T follicular helper cell (primary cell): Measurements from ENCODE around the gene ELFN1.

Experiments
- DNase-seq: peaks from one replicate; pipeline ENCODE4 v3.0.0-alpha.2; 2020; ENCODE audit warnings: low read depth

ELFN1 gene

GRCh38 chr7:1663857-1664651, 6.0 kb upstream of the ELFN1 start:
- no peak for DNase-seq

- DNase-seq = peak; percentile 25
Observed at GRCh38 chr7:1664711-1665548, 5.1 kb upstream of the ELFN1 start.

GRCh38 chr7:1665549-1666316, 4.3 kb upstream of the ELFN1 start:
- no peak for DNase-seq

GRCh38 chr7:1666317-1666822, 3.7 kb upstream of the ELFN1 start:
- DNase-seq = no peak

- DNase-seq = no peak
Observed at GRCh38 chr7:1666823-1667565, 3.1 kb upstream of the ELFN1 start.

- no peak for DNase-seq
Observed at GRCh38 chr7:1667566-1668395, 2.3 kb upstream of the ELFN1 start.

- DNase-seq = no peak
Observed at GRCh38 chr7:1668396-1669063, 1.5 kb upstream of the ELFN1 start.

- no peak for DNase-seq
Observed at GRCh38 chr7:1669064-1669951, 769 bp upstream of the ELFN1 start.

GRCh38 chr7:1670894-1671593, 967 bp downstream of the ELFN1 start:
- no peak for DNase-seq

GRCh38 chr7:1671594-1672451, 1.7 kb downstream of the ELFN1 start:
- no peak for DNase-seq

- no peak for DNase-seq
Observed at GRCh38 chr7:1672851-1673486, 2.9 kb downstream of the ELFN1 start.

- DNase-seq = no peak
Observed at GRCh38 chr7:1673581-1674118, 3.6 kb downstream of the ELFN1 start.

GRCh38 chr7:1674161-1675035, 4.3 kb downstream of the ELFN1 start:
- no peak for DNase-seq

GRCh38 chr7:1675036-1675671, 5.1 kb downstream of the ELFN1 start:
- no peak for DNase-seq
